GM12878 (cell line): ENCODE data around the gene TYROBP. TPM values are rescaled to one million over a fixed set of nuclear protein-coding genes. Genes with fewer than 3 reads are reported as not detected.

Source experiments
- ATAC-seq: fragments of 200-7000 bp; cut with Tn5 transposase; 3 replicates; pipeline ENCODE4 v1.9.1; 2020; ENCODE audit warnings: mild to moderate bottlenecking, moderate library complexity
- BruUV-seq: library from RNA; stranded (reverse); fragments of 400-500 nt; replicated peaks from 2 replicates; lab custom pipeline; 2021; lab: Mats Ljungman, UMichigan
- CTCF ChIA-PET: fragments of 300-600 bp; sonication (Branson Sonifier 250); formaldehyde crosslinking; extraction: SDS; loops from one replicate; lab custom pipeline; 2021; ENCODE audit warnings: inconsistent platforms; lab: Yijun Ruan, JAX
- POLR2A ChIA-PET: fragments of 350-600 bp; formaldehyde crosslinking; extraction: SDS; loops from one replicate; lab custom pipeline; 2021; ENCODE audit warnings: inconsistent platforms; lab: Charles Lee
- RAD21 ChIA-PET: fragments of 300-600 bp; sonication (Branson Sonifier 250); formaldehyde crosslinking; loops from one replicate; lab custom pipeline; 2023; ENCODE audit warnings: antibody characterized with exemption; ENCODE audit not compliant: unreplicated experiment; lab: Charles Lee
- SMC1A ChIA-PET: fragments of 300-600 bp; sonication (Branson Sonifier 250); formaldehyde crosslinking; loops from one replicate; lab custom pipeline; 2023; ENCODE audit not compliant: unreplicated experiment, uncharacterized antibody; lab: Charles Lee
- DNase-seq: peaks from one replicate; pipeline ENCODE4 v3.0.0-alpha.2; 2011; ENCODE audit warnings: low read depth, low spot score
- FAIRE-seq: peaks from 3 replicates; lab custom pipeline; 2011; peaks lifted over from hg19 to GRCh38; lab: Jason Lieb, UNC
- H2AFZ ChIP-seq: 2 replicates; pipeline ENCODE4 v1.6.0; 2011; ENCODE audit warnings: low read depth, low read length, control low read depth; ENCODE audit not compliant: control insufficient read depth
- H3K27ac ChIP-seq: 2 replicates; pipeline ENCODE4 v1.5.1; 2011; ENCODE audit warnings: control low read depth; ENCODE audit not compliant: control insufficient read depth, insufficient read depth
- H3K27me3 ChIP-seq, 2 experiments: replicated peaks in 1 of 2; 2 replicates each; pipeline versions ENCODE4 v1.6.0 to v1.6.1; 2011; ENCODE audit warnings: low read length in 1 of 2; ENCODE audit not compliant: control insufficient read depth in 2 of 2, insufficient read depth in 2 of 2
- H3K36me3 ChIP-seq, 2 experiments: 2 replicates each; pipeline ENCODE4 v1.5.1; 2011; ENCODE audit warnings: low read length in 1 of 2; ENCODE audit not compliant: control insufficient read depth in 2 of 2, insufficient read depth in 2 of 2
- H3K4me1 ChIP-seq: 2 replicates; pipeline ENCODE4 v1.6.1; 2011; ENCODE audit warnings: mild to moderate bottlenecking, low read length, moderate library complexity, mixed read lengths; ENCODE audit not compliant: control insufficient read depth, insufficient read depth
- H3K4me2 ChIP-seq: 2 replicates; pipeline ENCODE4 v1.6.0; 2011; ENCODE audit warnings: control low read depth; ENCODE audit not compliant: control insufficient read depth, insufficient read depth
- H3K4me3 ChIP-seq: fragments of 200-600 bp; sonication (generic); 2 replicates; pipeline ENCODE4 v1.5.1; 2016
- H3K79me2 ChIP-seq: 2 replicates; pipeline ENCODE4 v1.6.0; 2011; ENCODE audit warnings: low read length; ENCODE audit not compliant: control insufficient read depth, insufficient read depth
- H3K9ac ChIP-seq: 2 replicates; pipeline ENCODE4 v1.8.0; 2011; ENCODE audit warnings: low read length, control low read depth, mixed read lengths; ENCODE audit not compliant: control insufficient read depth, insufficient read depth
- H3K9me3 ChIP-seq: replicated peaks from 3 replicates; pipeline ENCODE4 v1.5.1; 2011; ENCODE audit warnings: mild to moderate bottlenecking, low read length; ENCODE audit not compliant: control insufficient read depth, insufficient read depth
- H4K20me1 ChIP-seq: 2 replicates; pipeline ENCODE4 v1.6.0; 2011; ENCODE audit not compliant: control insufficient read depth, insufficient read depth
- ASH2L ChIP-seq: fragments of 300-600, 200-600 bp; sonication (generic); IDR thresholded peaks from 2 replicates; pipeline ENCODE4 v1.6.1; 2017; ENCODE audit warnings: low read depth, mild to moderate bottlenecking, borderline replicate concordance
- CHD2 ChIP-seq: IDR thresholded peaks from 2 replicates; pipeline ENCODE4 v1.6.1; 2011; ENCODE audit warnings: low read depth, low read length, improper control_type of control experiment, borderline replicate concordance
- EP300 ChIP-seq, 2 experiments: fragments of 150-350 bp in 1 of 2; IDR thresholded peaks; 2 replicates each; pipeline ENCODE4 v1.6.1; 2011 to 2012; ENCODE audit warnings: low read depth in 2 of 2, low read length in 2 of 2, borderline replicate concordance in 1 of 2, improper control_type of control experiment in 1 of 2, inconsistent platforms in 1 of 2; ENCODE audit not compliant: control insufficient read depth in 1 of 2
- HDAC6 ChIP-seq: fragments of 200-600 bp; sonication (generic); IDR thresholded peaks from one replicate; pipeline ENCODE4 v1.8.0; 2017; ENCODE audit warnings: antibody characterized with exemption; ENCODE audit not compliant: unreplicated experiment
- IKZF2 ChIP-seq, 2 experiments: fragments of 450-650 bp; IDR thresholded peaks; 2 replicates each; pipeline ENCODE4 v1.6.1; 2017; ENCODE audit warnings: mild to moderate bottlenecking in 2 of 2, moderate library complexity in 2 of 2
- LARP7 ChIP-seq: fragments of 450-650 bp; IDR thresholded peaks from 2 replicates; pipeline ENCODE4 v1.6.1; 2017; ENCODE audit warnings: mild to moderate bottlenecking
- MTA2 ChIP-seq: fragments of 450-650 bp; IDR thresholded peaks from 2 replicates; pipeline ENCODE4 v1.6.1; 2016; ENCODE audit warnings: low read depth, mild to moderate bottlenecking, moderate library complexity
- MYB ChIP-seq: fragments of 150-350 bp; IDR thresholded peaks from 2 replicates; pipeline ENCODE4 v1.6.1; 2014; ENCODE audit warnings: mild to moderate bottlenecking, low read depth, low read length, borderline replicate concordance
- NFYA ChIP-seq: IDR thresholded peaks from 2 replicates; pipeline ENCODE4 v1.6.1; 2011; ENCODE audit warnings: low read depth, mild to moderate bottlenecking, low read length, improper control_type of control experiment, borderline replicate concordance
- PML ChIP-seq: IDR thresholded peaks from 2 replicates; pipeline ENCODE4 v1.6.1; 2012; ENCODE audit warnings: low read length, inconsistent platforms
- POLR2AphosphoS2 ChIP-seq: IDR thresholded peaks from 2 replicates; pipeline ENCODE4 v1.6.1; 2011; ENCODE audit warnings: low read depth, mild to moderate bottlenecking, low read length, improper control_type of control experiment, moderate library complexity
- PRDM15 ChIP-seq: fragments of 450-650 bp; formaldehyde crosslinking; IDR thresholded peaks from 2 replicates; pipeline ENCODE4 v1.4.0; 2020; ENCODE audit warnings: mild to moderate bottlenecking, moderate library complexity
- SUPT20H ChIP-seq: IDR thresholded peaks from 2 replicates; pipeline ENCODE4 v1.6.1; 2011; ENCODE audit warnings: low read depth, mild to moderate bottlenecking, low read length, moderate library complexity, borderline replicate concordance; ENCODE audit not compliant: control insufficient read depth
- SUZ12 ChIP-seq: fragments of 200-600 bp; sonication (generic); IDR thresholded peaks from one replicate; pipeline ENCODE4 v1.6.1; 2018; ENCODE audit warnings: antibody characterized with exemption, mild to moderate bottlenecking; ENCODE audit not compliant: unreplicated experiment
- YY1 ChIP-seq: IDR thresholded peaks from 2 replicates; pipeline ENCODE4 v1.6.1; 2011; ENCODE audit warnings: low read depth, mild to moderate bottlenecking, low read length
- ZNF207 ChIP-seq: fragments of 450-650 bp; IDR thresholded peaks from 2 replicates; pipeline ENCODE4 v1.6.1; 2014; ENCODE audit warnings: antibody characterized with exemption, mild to moderate bottlenecking, borderline replicate concordance
- ZNF217 ChIP-seq: fragments of 450-650 bp; IDR thresholded peaks from 2 replicates; pipeline ENCODE4 v1.6.1; 2017; ENCODE audit warnings: antibody characterized with exemption, mild to moderate bottlenecking
- ZNF384 ChIP-seq: IDR thresholded peaks from 2 replicates; pipeline ENCODE4 v1.6.1; 2012; ENCODE audit warnings: low read depth, mild to moderate bottlenecking, low read length, improper control_type of control experiment, borderline replicate concordance
- WGBS: methylation state at CpG from one replicate; pipeline ENCODE4 v1.1.6; 2016; ENCODE audit warnings: low lambda C conversion rate; ENCODE audit not compliant: insufficient replicate concordance, insufficient coverage; ENCODE audit errors: missing lambda C conversion rate; 5-methylcytosine and 5-hydroxymethylcytosine counted together
- in situ Hi-C: fragments of 300-500 bp; cut with MboI; formaldehyde crosslinking; loops from 9 replicates; pipeline ENCODE4 v1.14.3; 2018; ENCODE audit warnings: mixed read lengths
- intact Hi-C: fragments of 100-400 bp; cut with micrococcal nuclease; formaldehyde crosslinking; loops from one replicate; pipeline ENCODE4 v1.14.2; 2022; ENCODE audit not compliant: unreplicated experiment
- polyA plus RNA-seq, 11 experiments: library from polyadenylated mRNA; depleted of rRNA in 4 of 11; unstranded in 6 of 11; stranded (reverse) in 5 of 11; fragments of >200 nt; fragmentation: Nextera tagmentation in 4 of 11; fragmentation: Illumina TruSeq in 1 of 11; extraction: Ambion mirVana in 4 of 11; extraction: Trizol in 1 of 11; gene quantifications; 1 replicate in 1 of 11; 2 replicates in 10 of 11; pipeline versions ENCODE4 v1.2.1 to v1.2.3, GENCODE V29; 2011 to 2016; ENCODE audit warnings: inconsistent platforms in 2 of 11, missing spikeins in 2 of 11, low read depth in 1 of 11
- total RNA-seq, 4 experiments: library from RNA; depleted of rRNA in 3 of 4; stranded (reverse); fragments of >200 nt in 3 of 4; fragmentation: Illumina TruSeq in 1 of 4; extraction: Trizol in 1 of 4; gene quantifications; 2 replicates each; pipeline versions ENCODE4 v1.2.1 to v1.2.3, GENCODE V29; 2013 to 2021

Gene TYROBP
- total and polyA plus RNA-seq, 10 of the 15 experiments (the other 5 are each of a cell fraction or from before 2014, with no cell fraction given) = 0.33 to 2.4 (median 0.58) TPM; not detected in 2

GRCh38 chr19:35860818-35861639, 47.1 kb downstream of the TYROBP start:
- no peak overlapping the region for H3K4me2 ChIP-seq
- ChIA-PET POLR2A (no interaction called here), CTCF (no interaction called here), SMC1A (no interaction called here), RAD21 (no interaction called here)
- DNase-seq (no peak), FAIRE-seq (no peak), ATAC-seq (no peak)
- peaks cover 3% of the 10 kb centered on the region; the same call in 1 of the 2 replicates for H3K4me1 ChIP-seq
- no peaks in the 10 kb centered on the region for H4K20me1 ChIP-seq
- no peak overlapping the region for H3K27ac ChIP-seq
- H3K9me3 ChIP-seq = no peaks in the 10 kb centered on the region
- no peaks in the 10 kb centered on the region for H3K79me2 ChIP-seq
- H3K27me3 ChIP-seq = peaks cover 9 to 13% of the 10 kb centered on the region in 2 experiments; a peak in 3 of 4 replicates
- TF ChIP-seq ZNF217 (no peak), ASH2L (no peak), ZNF207 (no peak), IKZF2 (IDR thresholded peaks at IDR 0.05) (no peak), SUZ12 (no peak), LARP7 (no peak), MTA2 (no peak), NFYA (no peak), YY1 (no peak), HDAC6 (no peak), CHD2 (no peak), PRDM15 (no peak), EP300 (IDR thresholded peaks at IDR 0.05; ENCODE audit: borderline replicate concordance in 1 of 2, control insufficient read depth in 1 of 2, low read depth in 2 of 2, low read length in 2 of 2) (no peak), PML (no peak), SUPT20H (no peak), MYB (no peak), ZNF384 (no peak), POLR2AphosphoS2 (no peak)
- no peaks in the 10 kb centered on the region for H3K36me3 ChIP-seq
- intact Hi-C loops (no loop called here), in situ Hi-C loops (no loop called here)
- no peak overlapping the region for H3K9ac ChIP-seq
- no peak overlapping the region for H2AFZ ChIP-seq
- no peak overlapping the region for H3K4me3 ChIP-seq
- WGBS = 39% methylated on average over 52 of the region's 55 CpGs
- no TSS peak for BruUV-seq
